HCT116 (cell line): ENCODE results near the gene IFNGR2.

Experiments used
- CTCF ChIP-seq, 3 experiments: fragments of 200-600 bp in 1 of 3; sonication (generic) in 1 of 3; IDR thresholded peaks in 2 of 3; conservative IDR thresholded peaks in 1 of 3; 2 replicates each; pipeline ENCODE4 v1.5.1; 2012 to 2017; ENCODE audit warnings: low read depth in 2 of 3, low read length in 2 of 3, antibody characterized with exemption in 1 of 3, borderline replicate concordance in 1 of 3, control low read depth in 1 of 3, mild to moderate bottlenecking in 1 of 3, mixed read lengths in 1 of 3, mixed run types in 1 of 3, moderate library complexity in 1 of 3; ENCODE audit not compliant: insufficient read depth in 1 of 3
- POLR2A ChIP-seq: IDR thresholded peaks from 2 replicates; pipeline ENCODE4 v1.7.0; 2011; ENCODE audit warnings: borderline replicate concordance; ENCODE audit not compliant: insufficient read depth, insufficient read length; ENCODE audit errors: extremely low read depth
- POLR2AphosphoS5 ChIP-seq: IDR thresholded peaks from 2 replicates; pipeline ENCODE4 v1.6.1; 2011; ENCODE audit warnings: mild to moderate bottlenecking, low read depth, low read length, moderate library complexity
- ZFX ChIP-seq: fragments of 450-650 bp; IDR thresholded peaks from 2 replicates; pipeline ENCODE4 v1.6.1; 2017
- ZNF274 ChIP-seq: fragments of 200-500 bp; sonication (Bioruptor generic); IDR thresholded peaks from 2 replicates; pipeline ENCODE4 v1.6.1; 2014; ENCODE audit warnings: mild to moderate bottlenecking, low read depth, low read length, inconsistent platforms

GRCh38 chr21:33371366-33371765, 31.8 kb upstream of the IFNGR2 start:
- TF ChIP-seq POLR2AphosphoS5 (no peak), ZNF274 (no peak), ZFX (no peak), CTCF (IDR thresholded peaks at IDR 0.05 in 2 of 3, conservative IDR thresholded peaks at IDR 0.05 in 1 of 3; ENCODE audit: borderline replicate concordance in 1 of 3, insufficient read depth in 1 of 3, low read depth in 2 of 3, low read length in 2 of 3) (no peak), POLR2A (no peak)
